Inferior parietal cortex (tissue), 1 donor: ENCODE data around the gene CTNNA2.

ENCODE experiments used
- DNase-seq: peaks from one replicate; pipeline ENCODE4 v3.0.0-alpha.2; 2016; ENCODE audit errors: extremely low spot score

CTNNA2 gene

GRCh38 chr2:80476535-80477117 is 963.8 kb downstream of the CTNNA2 start:
- no peak for DNase-seq

- no peak for DNase-seq
These were observed 969.4 kb downstream of the CTNNA2 start for GRCh38 chr2:80482276-80482675.

DNA sequence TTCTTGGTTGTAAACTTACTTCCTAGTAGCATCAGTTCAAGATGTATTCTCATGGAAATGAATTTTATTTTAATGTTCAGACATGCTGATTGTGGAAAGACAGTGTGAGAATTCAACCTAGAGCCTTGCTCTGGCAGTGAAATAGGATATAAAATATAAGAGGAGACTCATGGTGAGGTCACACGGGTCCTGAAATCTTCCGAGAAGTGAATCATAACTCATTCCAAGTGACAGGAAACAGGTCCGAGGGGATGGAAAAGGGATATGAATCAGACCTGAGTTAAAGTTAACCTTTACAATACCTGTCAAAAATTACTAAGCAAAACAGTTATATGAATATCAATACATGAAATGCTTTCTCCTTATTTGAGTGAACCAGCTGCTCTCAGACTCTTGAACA is 976.9 kb downstream of the CTNNA2 start:
- DNase-seq = no peak

- DNase-seq = no peak
These were observed 978.1 kb downstream of the CTNNA2 start for GRCh38 chr2:80490964-80491363.

- DNase-seq = no peak
These were observed 983.5 kb downstream of the CTNNA2 start for GRCh38 chr2:80496346-80496745.

DNA sequence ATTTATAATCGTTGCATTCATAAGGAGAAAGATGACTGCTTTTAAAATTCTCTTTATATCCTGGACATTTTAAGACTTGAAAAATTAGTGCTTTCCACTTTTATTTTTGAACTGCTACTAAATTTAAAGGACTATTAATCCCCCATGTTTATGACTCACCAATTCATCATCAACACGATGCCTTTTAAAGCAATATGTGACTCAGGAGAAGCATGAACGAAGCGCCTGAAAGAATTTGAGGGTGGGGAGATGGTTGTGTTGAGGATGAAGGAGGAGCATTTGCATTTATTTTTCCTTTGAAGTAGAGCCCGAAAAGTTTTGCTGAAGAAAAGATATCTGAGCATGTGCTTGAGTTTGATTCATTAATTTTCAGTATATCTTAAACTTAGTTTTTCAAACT is 983.9 kb downstream of the CTNNA2 start:
- no peak for DNase-seq

DNA sequence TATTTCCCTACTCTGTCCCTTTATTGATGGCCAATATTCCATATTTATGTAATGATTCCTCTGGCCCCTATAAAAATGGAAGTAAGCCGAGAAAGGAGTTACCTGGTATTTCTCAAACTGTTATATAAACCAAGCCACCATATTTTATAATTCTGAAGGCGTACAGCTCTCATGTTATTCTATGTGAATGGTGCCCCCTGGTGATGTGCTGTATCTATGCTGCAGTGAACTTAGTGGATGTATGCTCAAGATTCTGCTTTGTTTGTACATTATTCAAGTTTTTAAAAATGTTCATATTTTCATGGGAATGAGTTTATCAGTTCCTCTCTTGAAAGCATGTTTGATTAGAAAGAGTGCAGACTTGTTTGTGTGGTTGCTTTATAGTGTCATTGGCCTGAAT is 986.2 kb downstream of the CTNNA2 start:
- peak; percentile 77 for DNase-seq

GRCh38 chr2:80501874-80502624 is 989.2 kb downstream of the CTNNA2 start:
- peak; percentile 21 for DNase-seq

DNA sequence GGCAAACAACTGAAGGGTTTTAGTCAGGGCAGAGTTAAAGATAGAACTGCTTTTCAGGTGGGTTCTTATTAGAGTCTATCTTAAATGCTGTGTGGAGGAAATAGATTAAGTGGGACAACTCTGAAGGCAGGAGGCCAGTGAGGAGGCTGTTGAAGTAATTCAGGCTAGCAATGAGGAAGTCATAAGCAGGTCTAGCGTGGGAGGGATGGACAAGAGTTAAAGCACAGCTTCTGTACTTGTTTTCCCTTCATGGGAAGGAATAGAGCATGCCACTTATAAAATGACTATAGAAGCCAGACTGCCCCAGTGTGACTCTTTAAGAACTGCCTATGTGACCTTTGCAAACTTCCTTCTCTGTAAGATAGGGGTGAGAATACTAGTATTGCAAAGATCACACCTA is 993.7 kb downstream of the CTNNA2 start:
- no peak for DNase-seq

DNA sequence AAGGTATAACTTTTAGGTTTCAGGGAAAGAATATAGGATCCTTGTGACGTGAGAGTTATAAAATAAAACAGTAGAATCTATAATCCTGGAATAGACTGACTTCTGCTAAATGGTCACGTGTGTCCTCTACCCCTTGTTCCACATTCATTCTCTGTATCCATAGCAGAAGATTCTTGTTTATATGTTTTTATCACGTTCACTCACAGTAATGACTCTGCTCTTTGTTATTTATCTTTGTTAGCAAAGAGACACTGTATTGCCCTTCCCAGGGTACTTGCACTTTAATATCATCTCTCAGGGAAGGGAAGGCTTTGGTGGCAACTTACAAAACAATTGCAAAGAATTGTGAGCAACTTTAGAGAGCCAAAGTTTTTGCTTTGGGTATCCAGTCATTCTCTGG is 997.9 kb downstream of the CTNNA2 start:
- no peak for DNase-seq

DNA sequence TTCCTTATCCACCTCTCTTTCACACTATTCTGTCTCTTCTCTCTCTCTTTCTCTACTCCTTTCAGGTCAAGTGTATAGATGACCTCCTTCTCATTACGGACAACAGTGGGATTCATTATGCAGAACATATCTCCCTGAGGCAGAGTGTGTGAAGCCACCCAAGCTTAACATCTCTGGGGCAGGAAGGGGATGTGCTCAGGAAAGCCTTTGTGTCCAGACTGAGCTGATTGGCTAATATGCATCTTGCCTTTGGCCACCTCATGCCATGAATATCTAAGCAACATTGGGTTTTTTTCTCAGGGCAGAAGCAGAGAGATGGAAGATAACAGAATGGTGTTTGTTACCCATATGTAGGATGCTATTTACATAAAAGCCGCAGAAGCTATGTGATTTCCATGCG is 1003.1 kb downstream of the CTNNA2 start:
- no peak for DNase-seq

DNA sequence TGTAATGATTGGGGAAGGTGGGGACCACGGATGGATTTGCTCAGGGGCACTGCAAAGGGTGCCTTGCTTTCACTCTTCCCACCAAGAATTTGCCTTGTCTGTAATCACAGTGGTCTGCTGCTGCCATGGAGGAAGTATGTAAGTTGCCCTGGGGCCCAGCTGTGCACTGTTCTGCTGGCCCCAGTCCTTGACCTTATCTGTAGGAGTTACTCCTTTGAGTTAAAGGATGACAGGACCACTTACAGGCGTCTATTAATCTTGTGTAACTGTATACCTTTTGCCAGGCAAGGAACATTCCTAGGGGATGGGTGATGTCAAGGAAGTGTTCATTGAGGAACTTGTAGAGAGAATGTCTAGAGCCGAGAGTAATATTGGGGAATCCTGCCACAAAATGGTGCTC is 1004.5 kb downstream of the CTNNA2 start:
- DNase-seq = no peak

DNA sequence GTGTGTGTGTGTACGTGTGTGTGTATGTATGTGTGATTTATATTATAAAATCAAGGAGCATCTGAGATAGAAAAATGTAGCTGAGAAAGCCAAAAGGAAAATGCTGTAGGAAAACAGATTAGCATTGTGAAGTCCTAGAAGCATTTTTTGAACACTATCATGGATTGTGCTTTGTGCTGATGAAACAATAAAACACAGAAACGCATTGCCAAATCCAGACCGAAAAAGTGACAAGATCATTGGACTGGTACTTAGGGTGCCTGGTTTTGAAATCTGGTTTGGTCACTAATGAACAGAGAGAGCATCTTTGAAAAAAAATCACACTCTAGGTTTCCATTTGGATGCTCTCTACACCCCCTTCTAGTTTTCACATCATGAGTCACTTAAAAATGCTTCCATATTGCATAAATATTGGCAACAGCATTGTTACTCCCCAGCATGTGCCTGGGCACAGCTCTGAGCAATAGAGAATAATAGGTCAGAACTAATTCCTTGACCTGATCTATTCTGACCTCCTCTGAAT is 1006.3 kb downstream of the CTNNA2 start:
- DNase-seq = no peak

DNA sequence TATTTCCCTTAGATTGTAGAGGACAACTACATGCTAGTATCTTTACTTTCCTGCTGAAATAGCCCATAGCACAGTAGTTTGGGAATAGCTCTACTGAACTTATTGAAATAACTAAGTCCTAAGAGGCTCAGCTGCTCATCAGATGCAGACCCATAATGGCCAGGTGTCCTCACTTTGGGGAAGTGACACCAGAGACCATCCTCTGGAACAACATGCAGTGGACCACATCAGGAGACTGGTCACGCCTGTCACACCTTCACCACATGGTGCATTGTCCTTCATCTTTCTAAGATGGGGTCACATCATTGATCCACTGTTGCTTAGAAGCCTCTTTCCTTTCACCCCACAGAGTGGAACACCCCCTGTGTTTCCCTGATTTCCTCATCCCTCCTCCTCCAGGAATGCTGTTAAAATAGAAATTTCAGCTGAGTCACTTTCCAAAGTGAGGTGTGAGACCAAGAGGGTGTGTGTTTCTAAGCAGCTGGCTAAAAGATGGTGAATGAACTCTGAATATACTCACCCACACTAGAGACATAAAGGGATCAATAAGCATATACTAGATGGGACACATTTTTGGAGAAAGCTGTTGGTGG is 1006.9 kb downstream of the CTNNA2 start:
- DNase-seq = peak; percentile 28

DNA sequence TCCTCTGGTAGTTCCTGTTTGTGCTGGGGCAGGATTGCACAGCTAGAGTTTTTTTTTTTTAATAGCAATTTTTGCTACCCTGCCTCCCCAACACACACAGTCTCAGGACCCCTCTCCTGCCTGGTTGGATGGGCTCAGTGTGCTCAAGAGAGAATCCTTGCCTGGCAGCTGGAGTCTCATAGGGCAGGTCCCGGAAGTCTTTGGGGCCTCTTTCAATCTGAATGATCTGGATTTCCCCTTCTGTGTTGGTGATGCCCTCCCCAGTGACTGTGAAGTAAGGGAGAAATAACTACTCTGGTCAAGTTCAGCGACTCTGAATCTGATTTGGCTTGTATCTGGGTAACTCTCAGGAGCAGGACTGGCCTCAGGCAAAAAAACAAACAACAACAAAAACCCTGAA is 1012.3 kb downstream of the CTNNA2 start:
- DNase-seq = no peak

DNA sequence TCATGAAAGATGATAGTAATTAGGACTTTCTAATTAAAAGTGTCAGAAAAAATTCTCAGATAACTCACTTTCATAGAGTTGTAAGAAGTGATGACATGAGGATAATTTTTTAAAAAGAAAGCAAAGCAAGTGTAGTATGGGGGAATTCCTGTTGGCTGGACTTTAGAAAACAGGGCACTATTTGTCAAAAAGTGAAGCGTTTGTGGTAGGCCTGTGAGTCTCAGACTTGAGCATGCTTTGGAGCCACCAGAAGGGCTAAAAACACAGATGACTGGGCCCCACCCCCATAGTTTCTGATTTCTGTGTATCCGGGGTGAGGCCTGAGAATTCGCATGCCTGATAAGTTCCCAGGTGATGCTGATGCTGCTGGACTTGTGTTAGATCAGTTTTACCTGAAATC is 1014.3 kb downstream of the CTNNA2 start:
- DNase-seq = no peak

GRCh38 chr2:80529466-80530165 is 1016.8 kb downstream of the CTNNA2 start:
- no peak for DNase-seq

- DNase-seq = no peak
These were observed 1017.7 kb downstream of the CTNNA2 start for GRCh38 chr2:80530442-80531064.

- no peak for DNase-seq
These were observed 1018.5 kb downstream of the CTNNA2 start for GRCh38 chr2:80531319-80531718.

GRCh38 chr2:80545420-80546210 is 1032.8 kb downstream of the CTNNA2 start:
- DNase-seq = no peak

- no peak for DNase-seq
These were observed 1033.9 kb downstream of the CTNNA2 start for GRCh38 chr2:80546766-80547165.
